AG04449 (cell line): ENCODE data around the gene RSPRY1.

Source experiments
- CTCF ChIA-PET: fragments of 350-600 bp; formaldehyde crosslinking; extraction: SDS; loops from one replicate; lab custom pipeline; 2021; ENCODE audit warnings: antibody characterized with exemption; lab: Yijun Ruan, JAX
- POLR2A ChIA-PET: fragments of 400-600, 350-600 bp; formaldehyde crosslinking; extraction: SDS; loops from one replicate; lab custom pipeline; 2020; ENCODE audit warnings: antibody characterized with exemption, inconsistent platforms; lab: Yijun Ruan, JAX
- DNase-seq: peaks from one replicate; pipeline ENCODE4 v3.0.0-alpha.2; 2010; ENCODE audit warnings: low read depth, low spot score
- H3K4me3 ChIP-seq: 2 replicates; pipeline ENCODE4 v1.5.1; 2011; ENCODE audit warnings: low read depth, mild to moderate bottlenecking, control low read depth, low read length
- TF ChIP-seq, protein P1 (sequence below): IDR thresholded peaks from one replicate; pipeline ENCODE4 v1.5.1; 2011; ENCODE audit warnings: mild to moderate bottlenecking, moderate library complexity, low read length, control low read depth, inconsistent platforms; ENCODE audit not compliant: insufficient read depth; ENCODE audit errors: missing control alignments

RSPRY1 gene

GRCh38 chr16:57216968-57217367 is 30.8 kb downstream of the RSPRY1 start:
- no peak overlapping the region for H3K4me3 ChIP-seq
- ChIA-PET POLR2A (no interaction called here), CTCF (interaction anchor here (2.5 kb wide), 1 partner anchor 11 kb away, joined by 11 read pairs; no protein-coding TSS in a partner anchor)
- TF ChIP-seq, protein P1, sequence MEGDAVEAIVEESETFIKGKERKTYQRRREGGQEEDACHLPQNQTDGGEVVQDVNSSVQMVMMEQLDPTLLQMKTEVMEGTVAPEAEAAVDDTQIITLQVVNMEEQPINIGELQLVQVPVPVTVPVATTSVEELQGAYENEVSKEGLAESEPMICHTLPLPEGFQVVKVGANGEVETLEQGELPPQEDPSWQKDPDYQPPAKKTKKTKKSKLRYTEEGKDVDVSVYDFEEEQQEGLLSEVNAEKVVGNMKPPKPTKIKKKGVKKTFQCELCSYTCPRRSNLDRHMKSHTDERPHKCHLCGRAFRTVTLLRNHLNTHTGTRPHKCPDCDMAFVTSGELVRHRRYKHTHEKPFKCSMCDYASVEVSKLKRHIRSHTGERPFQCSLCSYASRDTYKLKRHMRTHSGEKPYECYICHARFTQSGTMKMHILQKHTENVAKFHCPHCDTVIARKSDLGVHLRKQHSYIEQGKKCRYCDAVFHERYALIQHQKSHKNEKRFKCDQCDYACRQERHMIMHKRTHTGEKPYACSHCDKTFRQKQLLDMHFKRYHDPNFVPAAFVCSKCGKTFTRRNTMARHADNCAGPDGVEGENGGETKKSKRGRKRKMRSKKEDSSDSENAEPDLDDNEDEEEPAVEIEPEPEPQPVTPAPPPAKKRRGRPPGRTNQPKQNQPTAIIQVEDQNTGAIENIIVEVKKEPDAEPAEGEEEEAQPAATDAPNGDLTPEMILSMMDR: no peak
- DNase-seq: no peak

- TF ChIP-seq, protein P1: no peak
- ChIA-PET POLR2A (no interaction called here), CTCF (interaction anchor here (1.1 to 1.7 kb wide), 2 partner anchors 8 to 10 kb away, joined by 3 to 4 read pairs; no protein-coding TSS in a partner anchor)
- no peak overlapping the region for H3K4me3 ChIP-seq
- no peak for DNase-seq
Observed at GRCh38 chr16:57223057-57223456, 36.9 kb downstream of the RSPRY1 start.

DNA sequence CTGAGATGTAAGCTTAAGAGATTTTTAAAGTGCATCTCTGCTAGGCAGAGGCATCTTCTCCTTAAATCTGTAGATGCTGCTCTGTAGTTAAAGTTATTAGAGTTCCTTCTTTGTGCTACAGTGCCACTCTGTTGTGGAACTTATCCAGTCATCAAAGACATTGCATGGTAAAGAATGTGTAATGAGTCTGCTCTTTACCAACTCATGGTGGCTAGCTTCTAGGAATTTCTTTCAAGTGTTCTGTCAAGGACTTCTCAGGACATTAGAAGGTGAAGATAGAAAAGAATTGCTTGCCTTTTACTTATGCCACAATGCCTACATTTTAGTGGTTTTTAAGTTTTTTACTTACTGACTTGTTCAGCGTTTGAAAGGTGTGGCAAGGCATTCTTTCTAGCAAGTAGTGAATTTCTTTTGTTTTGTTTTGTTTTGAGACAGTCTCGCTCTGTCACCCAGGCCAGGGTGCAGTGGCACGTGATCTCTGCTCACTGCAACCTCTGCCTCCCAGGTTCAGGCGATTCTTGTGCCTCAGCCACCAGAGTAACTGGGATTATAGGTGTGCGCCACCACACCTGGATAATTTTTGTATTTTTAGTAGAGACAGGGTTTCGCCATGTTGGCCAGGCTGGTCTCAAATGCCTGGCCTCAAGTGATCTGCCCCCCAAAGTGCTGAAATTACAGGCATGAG is 38.7 kb downstream of the RSPRY1 start:
- TF ChIP-seq, protein P1: no peak
- DNase-seq: no peak
- H3K4me3 ChIP-seq: no peak overlapping the region
- ChIA-PET POLR2A (no interaction called here), CTCF (interaction anchor here (1.4 to 1.7 kb wide), 2 partner anchors 8 to 18 kb away, joined by 3 to 4 read pairs; no protein-coding TSS in a partner anchor)

GRCh38 chr16:57225978-57226377 is 39.8 kb downstream of the RSPRY1 start:
- DNase-seq: no peak
- ChIA-PET POLR2A (interaction anchor here (1.5 kb wide), 1 partner anchor 15 kb away, joined by 4 read pairs; no protein-coding TSS in a partner anchor), CTCF (no interaction called here)
- no peak overlapping the region for H3K4me3 ChIP-seq
- TF ChIP-seq, protein P1: no peak

- TF ChIP-seq, protein P1: no peak
- no peak overlapping the region for H3K4me3 ChIP-seq
- no peak for DNase-seq
- POLR2A ChIA-PET: interaction anchor here (1.5 kb wide), 1 partner anchor 15 kb away, joined by 4 read pairs; no protein-coding TSS in a partner anchor
- CTCF ChIA-PET: no interaction called here
Observed at GRCh38 chr16:57226701-57227621, 40.8 kb downstream of the RSPRY1 start.

DNA sequence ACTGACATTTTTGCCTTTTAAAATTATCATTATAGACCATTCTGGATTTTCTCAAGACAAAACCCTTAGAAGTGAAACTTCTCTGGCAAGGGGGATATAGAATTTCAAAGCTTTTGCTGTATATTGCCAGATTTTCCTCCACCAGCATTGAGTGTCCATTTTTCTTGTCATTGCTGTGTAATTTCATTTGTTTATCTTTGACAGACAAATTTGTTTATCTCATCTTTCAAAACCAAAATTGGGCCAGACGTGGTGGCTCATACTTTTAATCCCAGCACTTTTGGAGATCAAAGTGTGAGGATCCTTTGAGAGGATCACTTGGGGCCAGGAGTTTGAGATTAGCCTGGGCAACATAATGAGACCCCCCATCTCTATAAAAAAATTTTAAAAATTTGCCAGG is 43.0 kb downstream of the RSPRY1 start:
- TF ChIP-seq, protein P1: no peak
- DNase-seq: no peak
- CTCF ChIA-PET: no interaction called here

More for the DNA sequence above, 43.0 kb downstream of the RSPRY1 start:
- POLR2A ChIA-PET: no interaction called here
- H3K4me3 ChIP-seq: no peak overlapping the region
